Measurements from ENCODE around the gene AK8.

AK8 gene

GRCh38 chr9:132855904-132856303 lies 22.2 kb downstream of the AK8 start:
- Histone ChIP-seq H4K20me1 (ENCODE audit: insufficient read depth) (no peaks in the 10 kb centered on the region), H3K4me2 (no peak overlapping the region), H3K79me2 (ENCODE audit: insufficient read depth, low read depth) (no peaks in the 10 kb centered on the region), H2AFZ (ENCODE audit: low read depth) (no peak overlapping the region), H3K36me3 (ENCODE audit: insufficient read depth) (no peaks in the 10 kb centered on the region), H3K4me1 (ENCODE audit: low read depth, poor library complexity, severe bottlenecking) (no peaks in the 10 kb centered on the region), H3K4me3 (IDR thresholded peaks at IDR 0.05; ENCODE audit: insufficient read depth, low read depth, low read length) (no peak overlapping the region), H3K27ac (no peak overlapping the region), H3K27me3 (ENCODE audit: insufficient read depth, low read depth) (peaks cover 49% of the 10 kb centered on the region), H3K9ac (no peak overlapping the region)
- TF ChIP-seq CTCF (conservative IDR thresholded peaks at IDR 0.05; ENCODE audit: low read depth, low read length), result no peak

- TF ChIP-seq CTCF (conservative IDR thresholded peaks at IDR 0.05; ENCODE audit: low read depth, low read length), result no peak
- Histone ChIP-seq H3K9ac (no peak overlapping the region), H3K79me2 (ENCODE audit: insufficient read depth, low read depth) (no peaks in the 10 kb centered on the region), H2AFZ (ENCODE audit: low read depth) (no peak overlapping the region), H4K20me1 (ENCODE audit: insufficient read depth) (no peaks in the 10 kb centered on the region), H3K4me1 (ENCODE audit: low read depth, poor library complexity, severe bottlenecking) (no peaks in the 10 kb centered on the region), H3K27me3 (ENCODE audit: insufficient read depth, low read depth) (peaks cover 44% of the 10 kb centered on the region), H3K36me3 (ENCODE audit: insufficient read depth) (no peaks in the 10 kb centered on the region), H3K4me3 (IDR thresholded peaks at IDR 0.05; ENCODE audit: insufficient read depth, low read depth, low read length) (no peak overlapping the region), H3K27ac (no peak overlapping the region), H3K4me2 (no peak overlapping the region)
Observed at GRCh38 chr9:132854832-132855231, 23.3 kb downstream of the AK8 start.

- H3K4me1 ChIP-seq (ENCODE audit: low read depth, poor library complexity, severe bottlenecking), result no peaks in the 10 kb centered on the region
- H3K4me3 ChIP-seq (IDR thresholded peaks at IDR 0.05; ENCODE audit: insufficient read depth, low read depth, low read length), result no peak overlapping the region
- H3K4me2 ChIP-seq, result no peak overlapping the region
- no peaks in the 10 kb centered on the region for H3K79me2 ChIP-seq (ENCODE audit: insufficient read depth, low read depth)
- H3K9ac ChIP-seq, result no peak overlapping the region
- no peak overlapping the region for H3K27ac ChIP-seq
- peaks cover 36% of the 10 kb centered on the region for H3K27me3 ChIP-seq (ENCODE audit: insufficient read depth, low read depth)
- H4K20me1 ChIP-seq (ENCODE audit: insufficient read depth), result no peaks in the 10 kb centered on the region
- H2AFZ ChIP-seq (ENCODE audit: low read depth), result no peak overlapping the region
- TF ChIP-seq CTCF (conservative IDR thresholded peaks at IDR 0.05; ENCODE audit: low read depth, low read length), result no peak
- no peaks in the 10 kb centered on the region for H3K36me3 ChIP-seq (ENCODE audit: insufficient read depth)
Observed at GRCh38 chr9:132853482-132853881, 24.6 kb downstream of the AK8 start.

- H3K4me2 ChIP-seq, result no peak overlapping the region
- no peak overlapping the region for H3K9ac ChIP-seq
- H3K79me2 ChIP-seq (ENCODE audit: insufficient read depth, low read depth), result no peaks in the 10 kb centered on the region
- no peaks in the 10 kb centered on the region for H3K36me3 ChIP-seq (ENCODE audit: insufficient read depth)
- H3K4me3 ChIP-seq (IDR thresholded peaks at IDR 0.05; ENCODE audit: insufficient read depth, low read depth, low read length), result no peak overlapping the region
- peaks cover 5% of the 10 kb centered on the region; the same call in 1 of the 2 replicates for H3K27me3 ChIP-seq (ENCODE audit: insufficient read depth, low read depth)
- no peaks in the 10 kb centered on the region for H3K4me1 ChIP-seq (ENCODE audit: low read depth, poor library complexity, severe bottlenecking)
- no peak for TF ChIP-seq CTCF (conservative IDR thresholded peaks at IDR 0.05; ENCODE audit: low read depth, low read length)
- no peak overlapping the region for H2AFZ ChIP-seq (ENCODE audit: low read depth)
- no peaks in the 10 kb centered on the region for H4K20me1 ChIP-seq (ENCODE audit: insufficient read depth)
- no peak overlapping the region for H3K27ac ChIP-seq
Observed at GRCh38 chr9:132849185-132849706, 28.8 kb downstream of the AK8 start.
